GM12878 (cell line): ENCODE data around the gene CCDC177.

Source experiments
- BHLHE40 ChIP-seq, 2 experiments: fragments of 450-650 bp in 1 of 2; IDR thresholded peaks; 2 replicates each; pipeline ENCODE4 v1.6.1; 2011 to 2017; ENCODE audit warnings: low read depth in 2 of 2, borderline replicate concordance in 1 of 2, improper control_type of control experiment in 1 of 2, low read length in 1 of 2, mild to moderate bottlenecking in 1 of 2
- CTCF ChIP-seq, 3 experiments: IDR thresholded peaks in 2 of 3; conservative IDR thresholded peaks in 1 of 3; 2 replicates each; pipeline ENCODE4 v1.5.1; 2011; ENCODE audit warnings: low read depth in 3 of 3, low read length in 3 of 3, mild to moderate bottlenecking in 3 of 3, control low read depth in 2 of 3, moderate library complexity in 2 of 3, inconsistent platforms in 1 of 3, mixed read lengths in 1 of 3; ENCODE audit not compliant: control insufficient read depth in 2 of 3, insufficient read depth in 1 of 3; ENCODE audit errors: extremely low read depth in 1 of 3
- EP300 ChIP-seq, 2 experiments: fragments of 150-350 bp in 1 of 2; IDR thresholded peaks; 2 replicates each; pipeline ENCODE4 v1.6.1; 2011 to 2012; ENCODE audit warnings: low read depth in 2 of 2, low read length in 2 of 2, borderline replicate concordance in 1 of 2, improper control_type of control experiment in 1 of 2, inconsistent platforms in 1 of 2; ENCODE audit not compliant: control insufficient read depth in 1 of 2
- HCFC1 ChIP-seq: fragments of 150-350 bp; IDR thresholded peaks from 2 replicates; pipeline ENCODE4 v1.6.1; 2014; ENCODE audit warnings: low read length
- MAX ChIP-seq: IDR thresholded peaks from 2 replicates; pipeline ENCODE4 v1.6.1; 2012; ENCODE audit warnings: low read depth, low read length, improper control_type of control experiment
- NFYB ChIP-seq: IDR thresholded peaks from 2 replicates; pipeline ENCODE4 v1.6.1; 2011; ENCODE audit warnings: low read depth, mild to moderate bottlenecking, low read length, improper control_type of control experiment, moderate library complexity; ENCODE audit not compliant: insufficient read depth
- POLR2A ChIP-seq: IDR thresholded peaks from 2 replicates; pipeline ENCODE4 v1.6.1; 2011; ENCODE audit warnings: low read depth, mild to moderate bottlenecking, low read length
- POLR2AphosphoS5 ChIP-seq: IDR thresholded peaks from 2 replicates; pipeline ENCODE4 v1.6.1; 2011; ENCODE audit warnings: mild to moderate bottlenecking, low read length, inconsistent platforms
- RAD21 ChIP-seq: IDR thresholded peaks from 2 replicates; pipeline ENCODE4 v1.6.1; 2011; ENCODE audit warnings: mild to moderate bottlenecking, low read depth, low read length, moderate library complexity; ENCODE audit not compliant: insufficient read depth
- RAD51 ChIP-seq: fragments of 450-650 bp; IDR thresholded peaks from 2 replicates; pipeline ENCODE4 v1.6.1; 2016; ENCODE audit warnings: moderate library complexity, mild to moderate bottlenecking, inconsistent platforms
- SREBF2 ChIP-seq: IDR thresholded peaks from 2 replicates; pipeline ENCODE4 v1.6.1; 2012; ENCODE audit warnings: mild to moderate bottlenecking, low read length
- ZZZ3 ChIP-seq: IDR thresholded peaks from 2 replicates; pipeline ENCODE4 v1.6.1; 2011; ENCODE audit warnings: low read depth; ENCODE audit not compliant: control insufficient read depth, insufficient read length

DNA sequence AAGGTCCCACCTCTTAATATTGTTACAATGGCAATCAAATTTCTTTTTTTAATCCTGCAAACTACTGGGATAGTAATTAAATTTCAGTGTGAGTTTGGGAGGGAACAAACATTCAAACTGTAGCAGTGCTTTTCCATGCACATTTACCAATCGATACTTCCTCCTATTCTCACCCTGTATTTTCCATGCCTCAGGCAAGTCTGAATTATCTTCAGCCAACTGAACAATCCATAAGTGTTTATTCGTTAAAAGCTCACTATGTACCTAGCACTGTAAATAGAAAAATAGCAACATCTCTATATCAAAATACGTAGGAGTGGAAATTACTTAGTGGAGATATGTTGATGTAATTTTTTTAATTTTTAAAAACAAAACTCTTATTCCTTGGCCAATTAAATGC is 43.5 kb downstream of the CCDC177 start:
- TF ChIP-seq EP300 (IDR thresholded peaks at IDR 0.05; ENCODE audit: borderline replicate concordance in 1 of 2, control insufficient read depth in 1 of 2, low read depth in 2 of 2, low read length in 2 of 2): no peak
- no peak for TF ChIP-seq MAX
- no peak for TF ChIP-seq NFYB
- no peak for TF ChIP-seq POLR2A
- no peak for TF ChIP-seq BHLHE40 (IDR thresholded peaks at IDR 0.05; ENCODE audit: borderline replicate concordance in 1 of 2, low read depth in 2 of 2, low read length in 1 of 2)
- TF ChIP-seq RAD21: no peak
- no peak for TF ChIP-seq HCFC1
- no peak for TF ChIP-seq CTCF (IDR thresholded peaks at IDR 0.05 in 2 of 3, conservative IDR thresholded peaks at IDR 0.05 in 1 of 3; ENCODE audit: control insufficient read depth in 2 of 3, extremely low read depth in 1 of 3, insufficient read depth in 1 of 3, low read depth in 3 of 3, low read length in 3 of 3)
- no peak for TF ChIP-seq RAD51
- TF ChIP-seq POLR2AphosphoS5: no peak
- TF ChIP-seq ZZZ3: no peak
- no peak for TF ChIP-seq SREBF2
